Prostate gland (tissue), 2 donors: ENCODE data around the gene TRIM34.

ENCODE experiments used
- POLR2A ChIP-seq: fragments of 450-650 bp; IDR thresholded peaks from one replicate; pipeline ENCODE4 v1.6.1; 2016; ENCODE audit warnings: antibody characterized with exemption, mild to moderate bottlenecking
- POLR2AphosphoS5 ChIP-seq: sonication (generic); formaldehyde crosslinking; IDR thresholded peaks from one replicate; pipeline ENCODE4 v1.6.1; 2017; ENCODE audit warnings: antibody characterized with exemption
- TF ChIP-seq, protein P1 (sequence below), 4 experiments: fragments of 200-600 bp in 2 of 4; fragments of 450-650 bp in 2 of 4; sonication (generic) in 2 of 4; IDR thresholded peaks; 1 replicate in 3 of 4; 2 replicates in 1 of 4; pipeline ENCODE4 v1.5.1; 2016 to 2019; ENCODE audit warnings: antibody characterized with exemption in 4 of 4, mild to moderate bottlenecking in 2 of 4, moderate library complexity in 2 of 4

GRCh38 chr11:5655474-5655873, 30.7 kb downstream of the TRIM34 start:
- TF ChIP-seq POLR2A (no peak), POLR2AphosphoS5 (no peak)
- TF ChIP-seq, protein P1, sequence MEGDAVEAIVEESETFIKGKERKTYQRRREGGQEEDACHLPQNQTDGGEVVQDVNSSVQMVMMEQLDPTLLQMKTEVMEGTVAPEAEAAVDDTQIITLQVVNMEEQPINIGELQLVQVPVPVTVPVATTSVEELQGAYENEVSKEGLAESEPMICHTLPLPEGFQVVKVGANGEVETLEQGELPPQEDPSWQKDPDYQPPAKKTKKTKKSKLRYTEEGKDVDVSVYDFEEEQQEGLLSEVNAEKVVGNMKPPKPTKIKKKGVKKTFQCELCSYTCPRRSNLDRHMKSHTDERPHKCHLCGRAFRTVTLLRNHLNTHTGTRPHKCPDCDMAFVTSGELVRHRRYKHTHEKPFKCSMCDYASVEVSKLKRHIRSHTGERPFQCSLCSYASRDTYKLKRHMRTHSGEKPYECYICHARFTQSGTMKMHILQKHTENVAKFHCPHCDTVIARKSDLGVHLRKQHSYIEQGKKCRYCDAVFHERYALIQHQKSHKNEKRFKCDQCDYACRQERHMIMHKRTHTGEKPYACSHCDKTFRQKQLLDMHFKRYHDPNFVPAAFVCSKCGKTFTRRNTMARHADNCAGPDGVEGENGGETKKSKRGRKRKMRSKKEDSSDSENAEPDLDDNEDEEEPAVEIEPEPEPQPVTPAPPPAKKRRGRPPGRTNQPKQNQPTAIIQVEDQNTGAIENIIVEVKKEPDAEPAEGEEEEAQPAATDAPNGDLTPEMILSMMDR (IDR thresholded peaks at IDR 0.05), result no peak
